Embryonic facial prominence (tissue), 1 donor: ENCODE measurements around the gene KLF5.

Experiments
- DNase-seq: peaks from one replicate; pipeline ENCODE4 v3.0.0-alpha.2; 2016; ENCODE audit errors: extremely low spot score

Gene KLF5

DNA sequence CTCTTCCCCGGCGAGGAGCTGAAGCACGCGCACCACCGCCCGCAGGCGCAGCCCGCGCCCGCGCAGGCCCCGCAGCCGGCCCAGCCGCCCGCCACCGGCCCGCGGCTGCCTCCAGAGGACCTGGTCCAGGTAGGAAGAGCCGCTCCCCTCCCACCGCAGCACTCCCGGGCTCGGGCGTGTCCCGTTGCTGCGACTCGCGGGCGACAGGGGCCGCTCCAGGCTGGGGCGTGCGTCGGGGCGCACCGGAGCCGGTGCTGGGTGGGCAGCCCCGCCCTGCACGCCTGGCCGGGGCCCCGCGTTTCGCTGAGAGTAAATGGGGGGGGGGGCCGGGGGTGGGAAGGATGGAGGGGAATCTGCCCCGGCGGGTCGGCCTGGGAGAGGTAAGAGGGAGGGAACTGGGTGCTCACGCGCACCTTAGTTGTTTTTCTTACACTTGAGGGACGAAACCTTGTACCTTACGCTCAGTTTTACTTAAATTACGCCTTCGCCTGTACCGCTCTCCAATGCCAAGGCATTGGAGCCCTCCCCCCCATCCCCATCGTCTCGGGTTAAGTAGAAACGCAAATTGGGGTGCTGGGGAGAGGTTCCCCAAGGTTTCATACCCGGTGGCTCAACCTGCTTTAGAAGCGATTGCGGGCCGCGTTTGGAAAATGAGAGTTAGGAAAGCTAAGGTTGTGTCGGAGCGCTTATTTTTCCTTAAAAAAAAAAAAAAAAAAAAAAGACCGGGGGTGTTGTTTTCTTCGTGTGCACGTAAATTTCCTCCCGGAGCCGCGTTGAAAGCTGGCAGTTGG lies 850 bp downstream of the KLF5 start:
- no peak for DNase-seq

DNA sequence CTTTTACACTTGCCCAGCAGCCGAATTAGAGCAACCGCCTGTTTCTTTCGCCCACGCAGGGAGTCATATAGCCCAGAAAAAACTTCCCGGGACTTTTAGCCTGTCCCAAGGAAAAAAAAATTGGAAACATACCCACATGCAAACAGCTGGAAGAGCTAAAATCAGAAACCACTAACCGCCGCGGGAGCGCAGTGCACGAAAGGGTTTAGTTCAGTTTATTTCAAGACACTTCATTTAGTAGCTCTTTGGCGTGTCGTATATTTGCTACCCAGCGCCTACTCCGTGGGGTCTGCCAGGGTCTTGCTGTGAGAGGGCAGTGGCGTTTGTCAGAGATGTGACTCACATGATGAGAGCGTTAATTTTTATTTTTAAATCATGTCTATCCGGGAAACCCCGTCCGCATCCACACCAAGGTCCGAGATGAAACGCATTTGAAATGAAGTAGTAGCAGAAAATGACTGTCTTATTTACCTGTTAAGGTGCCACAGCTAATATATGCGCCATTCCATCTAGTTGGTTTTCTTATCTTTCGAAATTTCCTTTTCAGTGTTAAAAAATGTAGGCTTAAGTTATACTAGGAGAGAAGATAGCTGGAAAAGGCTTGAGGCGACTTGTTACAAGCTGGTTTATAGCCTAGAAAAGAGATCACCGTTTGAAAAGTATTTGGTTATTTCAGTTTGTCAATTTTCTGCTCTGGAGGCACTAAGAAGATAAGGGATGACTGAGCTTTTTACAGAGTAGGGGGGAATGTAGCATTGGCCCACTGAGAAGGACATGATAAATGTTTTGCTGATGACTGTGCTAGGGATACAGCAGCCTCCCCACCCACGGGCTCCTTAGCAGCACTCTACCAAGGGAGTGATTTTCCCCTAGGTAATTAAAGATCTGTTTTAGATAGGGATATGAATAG lies 1.7 kb downstream of the KLF5 start:
- DNase-seq, result no peak

DNA sequence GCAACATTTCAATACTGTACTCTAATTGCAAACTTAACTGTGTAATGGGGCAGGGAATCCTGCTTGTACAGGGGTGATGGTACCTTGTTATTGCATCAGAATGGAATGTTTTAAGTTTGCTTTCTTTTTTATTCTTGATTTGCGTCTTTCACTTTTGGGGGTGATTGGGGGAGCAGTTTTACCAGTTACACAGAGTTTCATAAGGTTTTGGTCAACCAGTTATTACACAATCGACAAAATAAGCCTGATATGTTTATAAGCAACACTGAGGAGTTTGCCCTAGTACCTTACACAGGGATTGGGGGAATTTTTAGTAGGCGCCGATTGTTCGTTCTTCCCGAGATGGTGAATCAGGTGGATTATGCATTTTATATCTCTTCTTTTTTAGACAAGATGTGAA lies 2.7 kb downstream of the KLF5 start:
- DNase-seq, result no peak

DNA sequence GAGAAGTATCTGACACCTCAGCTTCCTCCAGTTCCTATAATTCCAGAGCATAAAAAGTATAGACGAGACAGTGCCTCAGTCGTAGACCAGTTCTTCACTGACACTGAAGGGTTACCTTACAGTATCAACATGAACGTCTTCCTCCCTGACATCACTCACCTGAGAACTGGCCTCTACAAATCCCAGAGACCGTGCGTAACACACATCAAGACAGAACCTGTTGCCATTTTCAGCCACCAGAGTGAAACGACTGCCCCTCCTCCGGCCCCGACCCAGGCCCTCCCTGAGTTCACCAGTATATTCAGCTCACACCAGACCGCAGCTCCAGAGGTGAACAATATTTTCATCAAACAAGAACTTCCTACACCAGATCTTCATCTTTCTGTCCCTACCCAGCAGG lies 3.1 kb downstream of the KLF5 start:
- no peak for DNase-seq

DNA sequence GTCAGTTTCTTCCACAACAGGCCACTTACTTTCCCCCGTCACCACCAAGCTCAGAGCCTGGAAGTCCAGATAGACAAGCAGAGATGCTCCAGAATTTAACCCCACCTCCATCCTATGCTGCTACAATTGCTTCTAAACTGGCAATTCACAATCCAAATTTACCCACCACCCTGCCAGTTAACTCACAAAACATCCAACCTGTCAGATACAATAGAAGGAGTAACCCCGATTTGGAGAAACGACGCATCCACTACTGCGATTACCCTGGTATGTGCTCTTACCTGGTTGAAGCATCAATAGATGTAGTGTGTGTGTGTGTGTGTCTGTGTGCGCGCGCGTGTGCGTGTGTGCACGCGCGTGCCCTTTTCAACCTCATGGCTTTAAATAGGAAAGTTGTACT lies 3.7 kb downstream of the KLF5 start:
- DNase-seq, result no peak

DNA sequence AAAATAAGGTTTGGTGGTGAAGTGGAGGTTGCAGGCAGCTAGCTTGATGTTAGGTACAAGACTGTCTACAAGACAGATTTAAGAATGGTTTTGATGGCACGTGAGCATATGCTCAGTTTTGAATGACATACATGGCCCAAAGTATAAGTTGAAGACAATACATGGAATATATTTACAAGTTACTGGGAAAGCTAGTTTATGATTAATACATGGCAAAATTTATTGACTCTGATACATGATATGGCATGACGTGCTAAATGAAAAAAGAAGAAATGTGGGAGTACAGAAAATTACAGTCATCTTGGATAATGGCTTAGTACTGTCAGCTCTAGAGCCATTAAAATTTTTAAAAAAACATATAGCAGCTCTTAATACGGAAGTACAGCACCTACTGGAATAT lies 4.4 kb downstream of the KLF5 start:
- no peak for DNase-seq

DNA sequence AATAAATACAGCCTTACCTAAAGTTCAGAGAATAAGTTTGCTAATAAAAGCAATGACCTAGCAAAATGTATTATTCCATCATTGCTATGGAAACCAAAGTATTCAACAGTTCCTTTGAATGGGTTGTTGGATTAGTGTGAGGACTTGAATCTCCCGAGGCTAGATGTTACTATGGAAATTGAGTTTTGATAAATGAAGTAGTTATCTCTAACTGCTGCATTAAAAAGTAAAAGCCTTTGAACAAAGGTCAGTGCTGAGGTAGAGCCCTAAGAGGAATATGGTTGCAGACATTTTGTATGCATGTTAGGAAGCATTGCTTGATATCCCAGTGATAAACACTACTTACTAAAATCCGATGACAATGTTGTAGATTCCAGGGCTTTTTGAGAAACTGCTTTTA lies 6.2 kb downstream of the KLF5 start:
- DNase-seq, result no peak

DNA sequence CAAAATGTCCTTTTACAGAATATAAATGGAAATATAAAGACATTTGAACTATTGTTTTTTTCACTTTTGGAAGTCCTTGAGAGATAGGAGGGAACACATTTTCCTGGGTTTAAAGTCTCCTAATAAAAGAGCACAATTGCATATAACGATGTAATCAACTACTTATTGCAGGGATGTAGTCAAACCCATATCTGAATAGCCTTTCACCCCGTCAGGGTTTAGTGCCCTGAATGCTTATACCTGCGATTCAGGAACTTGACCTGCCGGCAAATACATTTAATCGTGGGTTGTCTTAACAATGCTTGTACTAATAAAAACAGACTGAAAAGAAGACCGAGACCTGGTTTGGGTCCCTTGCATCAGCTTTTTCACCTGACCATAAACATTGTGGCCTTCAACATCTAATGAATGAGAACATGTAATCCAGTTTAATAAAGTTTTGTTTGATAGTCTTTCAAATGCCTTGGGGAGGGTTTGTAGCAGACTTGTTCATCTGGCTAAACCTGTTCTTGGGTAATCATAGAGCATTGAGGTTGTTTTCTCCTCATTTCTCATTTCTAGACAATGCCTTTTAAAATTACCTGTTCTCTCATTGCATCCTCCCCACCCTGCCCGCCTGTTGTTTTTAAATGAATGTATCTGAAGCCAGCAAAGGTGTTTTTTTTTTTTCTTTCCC lies 7.0 kb downstream of the KLF5 start:
- no peak for DNase-seq

DNA sequence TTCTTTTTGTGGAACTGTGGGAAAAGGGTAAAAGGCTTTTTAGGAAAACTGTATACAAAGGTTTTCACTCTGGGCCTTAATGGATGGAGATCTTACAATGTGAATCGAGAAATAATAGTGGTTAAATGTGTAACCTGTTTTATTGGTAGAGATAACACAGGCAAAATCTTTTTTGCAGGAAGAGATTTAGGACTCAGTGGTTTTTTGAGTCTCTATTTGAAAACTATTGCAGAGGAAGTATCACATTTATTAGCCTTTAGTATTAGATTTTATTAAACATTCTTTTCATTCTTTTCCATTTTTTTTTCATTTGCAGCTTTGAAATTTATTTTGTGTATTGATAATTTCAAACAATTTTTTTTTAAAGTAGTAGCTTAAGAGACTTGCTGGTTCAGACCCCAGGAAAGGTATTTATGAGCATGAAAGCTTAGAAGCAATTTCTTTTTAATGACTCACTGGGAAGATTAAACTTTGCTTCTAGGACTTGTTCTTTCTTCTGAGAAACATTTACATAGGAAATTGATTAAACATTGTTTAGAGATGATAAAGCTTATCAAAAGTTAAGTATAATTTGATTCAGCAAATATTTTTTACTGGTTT lies 10.5 kb downstream of the KLF5 start:
- no peak for DNase-seq

DNA sequence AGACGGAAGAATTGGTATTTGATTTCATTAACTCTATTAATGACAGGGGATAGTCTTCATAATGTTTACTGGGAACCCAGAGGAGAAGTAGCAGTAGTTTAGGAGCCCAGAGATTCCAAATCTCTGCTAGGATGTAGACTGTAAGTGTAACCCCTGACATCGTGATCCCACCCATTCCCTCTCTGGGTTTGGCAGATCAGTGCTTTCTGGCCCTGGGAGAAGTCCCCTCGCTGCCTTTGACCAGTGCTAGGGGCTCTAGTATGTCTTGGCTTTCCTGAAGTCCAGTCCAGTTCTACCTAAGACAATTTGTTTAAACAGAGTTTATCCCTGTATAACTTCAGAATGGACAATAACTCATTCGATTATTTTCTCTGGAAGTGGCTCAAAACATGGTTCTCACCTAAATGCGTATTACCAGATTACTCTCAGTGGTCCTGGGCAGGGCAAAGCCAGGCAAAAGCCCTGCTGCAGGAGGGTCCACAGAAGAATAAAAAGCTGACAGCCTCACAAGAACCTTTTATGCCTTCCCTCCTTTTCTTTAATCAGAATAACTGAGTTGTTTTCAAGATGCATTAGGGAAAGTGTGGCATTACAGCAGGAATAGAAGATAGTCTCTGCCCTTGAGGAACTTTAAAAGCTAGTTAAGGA lies 11.8 kb downstream of the KLF5 start:
- DNase-seq, result no peak

DNA sequence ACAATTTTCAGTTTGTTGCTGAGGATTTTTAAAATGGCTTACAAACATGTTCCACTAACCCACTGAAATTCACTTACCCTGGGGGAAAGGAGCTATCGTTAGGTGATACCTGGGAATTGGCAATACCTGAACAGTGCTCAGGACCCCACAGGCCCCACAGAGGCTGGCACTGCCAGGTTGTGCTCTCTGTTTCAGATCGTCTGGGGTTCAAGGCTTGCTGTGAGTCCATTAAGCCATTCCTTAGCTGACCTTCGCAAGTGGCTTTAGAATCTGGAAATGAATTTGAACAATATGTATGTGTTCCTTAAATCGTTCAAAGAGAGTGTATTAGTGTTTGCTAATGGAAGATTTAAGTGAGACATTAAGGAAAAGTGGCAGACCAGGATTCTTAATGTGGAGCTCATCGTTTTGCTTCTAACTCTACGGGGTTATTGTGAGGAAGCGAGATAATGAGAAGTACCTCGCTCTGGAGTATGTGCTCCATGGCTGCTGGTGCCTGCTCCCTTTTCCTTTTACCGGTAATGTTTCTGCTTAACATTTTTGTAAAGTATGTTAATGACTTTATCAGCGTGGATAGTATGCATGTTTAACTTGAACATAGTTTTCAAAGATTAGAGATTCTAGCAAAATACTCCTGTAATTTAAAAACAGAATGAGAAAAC lies 13.6 kb downstream of the KLF5 start:
- no peak for DNase-seq

DNA sequence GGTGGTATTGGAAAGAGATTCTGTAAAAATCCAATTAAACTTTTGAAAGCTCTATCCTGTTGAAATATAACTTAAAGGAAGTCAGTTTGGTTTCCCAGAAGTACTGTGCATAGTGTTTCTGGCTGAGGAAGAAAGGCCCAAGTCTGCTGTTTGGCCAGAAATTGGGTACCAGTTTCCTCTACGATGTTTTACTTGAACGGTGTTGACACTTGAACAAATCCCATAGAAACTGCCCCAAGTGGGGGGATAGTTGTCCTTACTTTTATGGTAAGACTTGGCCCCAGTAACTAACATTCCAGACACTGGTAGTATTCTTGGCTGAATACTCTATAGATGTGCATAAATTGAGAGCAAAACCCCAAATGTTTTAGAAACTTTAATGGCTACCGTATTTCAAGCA lies 14.2 kb downstream of the KLF5 start:
- DNase-seq, result no peak

DNA sequence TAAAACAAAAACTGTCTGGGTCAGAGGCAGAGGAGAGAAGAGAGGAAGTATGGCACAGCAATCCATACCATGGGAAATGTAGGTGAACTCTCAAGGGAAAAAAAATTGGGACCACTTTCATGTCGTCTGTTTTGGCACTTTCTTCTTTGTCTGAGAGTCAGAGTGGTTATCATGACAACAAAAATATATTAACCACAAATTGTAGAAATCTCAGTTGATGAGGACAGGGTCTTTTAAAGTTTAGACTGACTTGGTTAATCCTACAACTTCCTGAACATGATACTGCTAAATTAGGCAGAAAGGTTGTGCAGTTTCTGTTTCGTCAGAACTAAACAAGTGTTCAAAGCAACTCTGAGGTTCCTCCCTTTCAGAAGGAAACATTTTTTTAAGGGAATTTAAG lies 15.2 kb downstream of the KLF5 start:
- no peak for DNase-seq

DNA sequence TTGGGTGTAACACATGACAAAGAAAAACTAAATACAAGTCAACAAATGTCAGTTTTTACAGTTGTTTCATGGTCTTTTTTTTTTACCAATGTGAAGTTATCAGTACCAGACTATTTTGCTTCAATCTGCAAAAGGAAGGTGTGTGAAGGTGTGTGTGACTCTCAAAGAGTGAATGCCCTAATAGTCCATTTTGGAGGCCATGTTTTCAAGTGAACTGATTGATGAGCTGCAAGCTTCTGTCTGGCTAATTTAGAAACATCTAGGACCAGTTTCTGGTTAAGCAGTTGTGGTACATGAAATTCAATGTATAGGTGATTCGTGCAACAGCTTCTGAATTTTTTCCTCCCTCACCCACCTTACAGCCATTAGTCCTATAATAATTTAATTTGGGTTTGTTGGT lies 16.1 kb downstream of the KLF5 start:
- no peak for DNase-seq

DNA sequence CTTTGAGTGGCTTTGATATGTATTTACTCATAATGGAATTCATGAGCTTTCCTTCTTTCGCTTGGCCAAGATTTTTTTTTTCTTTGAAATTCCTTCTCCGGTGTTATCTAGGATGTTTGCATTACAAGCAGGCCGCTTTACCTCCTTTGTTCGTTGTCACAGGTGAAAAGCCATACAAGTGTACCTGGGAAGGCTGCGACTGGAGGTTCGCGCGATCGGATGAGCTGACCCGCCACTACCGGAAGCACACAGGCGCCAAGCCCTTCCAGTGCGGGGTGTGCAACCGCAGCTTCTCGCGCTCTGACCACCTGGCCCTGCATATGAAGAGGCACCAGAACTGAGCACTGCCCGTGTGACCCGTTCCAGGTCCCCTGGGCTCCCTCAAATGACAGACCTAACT lies 16.7 kb downstream of the KLF5 start:
- DNase-seq, result no peak

DNA sequence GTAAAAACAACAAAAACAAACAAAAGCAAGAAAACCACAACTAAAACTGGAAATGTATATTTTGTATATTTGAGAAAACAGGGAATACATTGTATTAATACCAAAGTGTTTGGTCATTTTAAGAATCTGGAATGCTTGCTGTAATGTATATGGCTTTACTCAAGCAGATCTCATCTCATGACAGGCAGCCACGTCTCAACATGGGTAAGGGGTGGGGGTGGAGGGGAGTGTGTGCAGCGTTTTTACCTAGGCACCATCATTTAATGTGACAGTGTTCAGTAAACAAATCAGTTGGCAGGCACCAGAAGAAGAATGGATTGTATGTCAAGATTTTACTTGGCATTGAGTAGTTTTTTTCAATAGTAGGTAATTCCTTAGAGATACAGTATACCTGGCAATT lies 17.1 kb downstream of the KLF5 start:
- no peak for DNase-seq

DNA sequence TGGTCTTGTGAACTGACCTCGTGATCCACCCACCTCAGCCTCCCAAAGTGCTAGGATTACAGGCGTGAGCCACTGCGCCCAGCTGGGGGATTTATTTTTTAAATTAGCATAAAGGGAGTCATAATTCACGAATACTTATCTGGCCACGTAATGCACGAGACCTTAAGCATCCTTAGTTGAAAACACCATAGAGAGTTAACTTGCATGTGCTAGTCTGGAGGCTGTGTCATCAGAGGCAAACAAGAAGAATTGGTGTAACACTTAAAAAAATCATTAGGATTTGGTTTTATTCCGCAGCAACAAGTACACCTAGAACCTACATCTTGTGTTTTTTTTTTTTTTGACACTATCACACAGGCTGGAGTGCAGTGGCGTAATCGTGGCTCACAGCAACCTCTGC lies 19.1 kb downstream of the KLF5 start:
- DNase-seq, result no peak

DNA sequence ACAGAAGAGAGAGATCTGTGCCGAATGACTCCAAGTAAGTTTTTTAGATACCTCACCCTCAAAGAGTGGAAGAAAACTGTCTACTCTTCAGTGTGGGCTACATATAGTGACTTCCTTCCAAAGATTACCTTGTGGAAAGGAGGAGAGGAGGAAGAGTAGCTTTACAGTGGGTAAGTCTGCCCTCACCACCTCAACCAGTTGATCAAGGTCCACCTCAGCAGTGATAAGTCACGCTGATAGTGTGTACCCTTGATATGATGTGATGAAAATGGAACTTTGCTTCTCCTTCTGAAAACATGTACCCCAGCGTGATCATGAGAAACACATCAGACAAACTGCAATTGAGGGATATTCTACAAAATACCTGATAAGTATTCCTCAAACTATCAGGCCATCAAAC lies 20.6 kb downstream of the KLF5 start:
- no peak for DNase-seq

DNA sequence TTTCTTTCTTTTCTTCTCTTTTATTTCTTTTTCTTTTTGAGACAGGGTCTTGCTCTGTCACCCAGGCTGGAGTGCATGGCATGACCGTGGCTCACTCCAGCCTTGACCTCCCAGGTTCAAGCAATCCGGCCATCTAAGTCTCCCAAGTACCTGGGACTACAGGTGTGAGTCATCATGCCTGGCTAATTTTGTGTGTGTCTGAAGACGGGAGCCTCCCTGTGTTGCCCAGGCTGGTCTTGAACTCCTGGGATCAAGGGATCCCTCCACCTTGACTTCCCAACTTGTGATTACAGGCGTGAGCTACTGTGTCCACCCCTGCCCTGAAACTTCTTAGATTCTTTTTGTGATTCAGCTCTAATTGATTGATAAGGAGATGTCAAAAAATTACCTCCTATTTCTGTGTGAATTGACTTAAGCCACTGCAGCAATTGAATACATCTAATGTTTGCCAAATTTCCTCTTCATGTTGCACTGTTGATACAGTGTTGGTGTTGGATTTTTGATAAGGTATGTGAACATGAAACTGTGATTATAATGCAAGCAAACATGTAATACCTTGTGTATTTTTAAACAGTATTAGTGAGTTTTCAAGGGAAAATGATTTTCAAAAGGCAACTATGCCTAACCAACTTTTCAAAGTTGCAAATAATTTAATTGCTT lies 22.6 kb downstream of the KLF5 start:
- no peak for DNase-seq

DNA sequence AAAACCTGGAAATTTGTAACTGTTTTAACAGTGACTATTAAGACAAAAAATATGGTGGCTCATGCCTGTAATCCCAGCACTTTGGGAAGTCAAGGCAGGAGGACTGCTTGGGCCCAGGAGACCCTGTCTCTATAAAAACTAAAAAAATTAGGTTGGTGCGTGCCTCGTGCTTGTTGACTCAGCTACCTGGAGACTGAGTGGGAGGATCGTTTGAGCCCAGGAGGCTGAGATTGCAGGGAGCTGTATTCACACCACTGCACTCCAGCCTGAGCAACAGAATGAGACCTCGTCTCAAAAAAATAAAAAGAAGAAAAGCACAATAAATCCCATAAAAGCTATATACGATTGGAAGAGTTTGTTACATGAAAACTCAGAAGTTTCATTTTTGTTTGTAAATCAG lies 23.7 kb downstream of the KLF5 start:
- no peak for DNase-seq

DNA sequence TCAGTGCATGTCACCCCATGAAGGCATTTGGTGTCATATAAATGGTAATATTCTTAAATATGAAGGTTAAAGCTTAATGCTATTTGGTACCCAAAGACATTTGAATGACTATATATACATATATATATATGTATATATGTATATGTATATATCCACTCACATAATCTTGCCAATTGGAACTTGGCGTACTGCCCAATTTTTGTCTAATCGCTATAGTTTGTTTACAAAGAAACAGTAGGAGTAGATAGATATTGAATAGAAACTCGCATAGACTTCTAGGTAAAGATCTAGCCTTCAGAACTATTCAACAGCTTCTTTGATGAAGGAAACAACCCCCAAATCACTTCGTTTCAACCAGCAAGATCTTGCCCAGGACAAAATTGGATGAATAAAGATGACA lies 24.1 kb downstream of the KLF5 start:
- no peak for DNase-seq
